CD14-positive monocyte (primary cell): ENCODE results near the gene CXCL16. TPM values are rescaled to one million over a fixed set of nuclear protein-coding genes. Genes with fewer than 3 reads are reported as not detected.
"Not testable (repeated sequence)": the region's sequence is repeated elsewhere in the genome, so short reads cannot be mapped to it uniquely, and the experiment has no call there.

Experiments used
- DNase-seq, 3 donors: peaks; one replicate each; pipeline ENCODE4 v3.0.0-alpha.2; 2011 to 2022
- H2AFZ ChIP-seq: 2 replicates; pipeline ENCODE4 v1.6.0; 2012; ENCODE audit warnings: mild to moderate bottlenecking, low read depth, low read length, inconsistent platforms; ENCODE audit not compliant: insufficient read depth, poor library complexity, severe bottlenecking
- H3K27ac ChIP-seq, 2 donors: 1 replicate in 1 of 2; 2 replicates in 1 of 2; pipeline ENCODE4 v1.5.1; 2012 to 2013; ENCODE audit warnings: low read length in 2 of 2, control low read depth in 1 of 2, inconsistent platforms in 1 of 2, low read depth in 1 of 2, mild to moderate bottlenecking in 1 of 2
- H3K27me3 ChIP-seq, 2 donors: one replicate each; pipeline versions ENCODE4 v1.6.0 to v1.6.1; 2011 to 2013; ENCODE audit warnings: low read length in 2 of 2; ENCODE audit not compliant: control insufficient read depth in 2 of 2, insufficient read depth in 2 of 2
- H3K36me3 ChIP-seq, 2 donors: replicated peaks in 1 of 2; 1 replicate in 1 of 2; 2 replicates in 1 of 2; pipeline versions ENCODE4 v1.5.1 to v1.6.1; 2012 to 2013; ENCODE audit warnings: low read length in 2 of 2, control low read depth in 1 of 2, inconsistent platforms in 1 of 2, mild to moderate bottlenecking in 1 of 2; ENCODE audit not compliant: insufficient read depth in 2 of 2, control insufficient read depth in 1 of 2
- H3K4me1 ChIP-seq, 2 donors: 1 replicate in 1 of 2; 2 replicates in 1 of 2; pipeline versions ENCODE4 v1.5.1 to v1.6.1; 2012 to 2013; ENCODE audit warnings: low read length in 2 of 2, control low read depth in 1 of 2, inconsistent platforms in 1 of 2, mild to moderate bottlenecking in 1 of 2, moderate library complexity in 1 of 2; ENCODE audit not compliant: insufficient read depth in 2 of 2, control insufficient read depth in 1 of 2
- H3K4me2 ChIP-seq: replicated peaks from 2 replicates; pipeline ENCODE3; 2012; ENCODE audit warnings: low read length, moderate library complexity, mild to moderate bottlenecking; ENCODE audit not compliant: poor library complexity, severe bottlenecking; ENCODE audit errors: extremely low read depth
- H3K4me3 ChIP-seq, 3 experiments: fragments of 200-600 bp in 1 of 3; sonication (generic) in 1 of 3; replicated peaks in 1 of 3; 1 replicate in 2 of 3; 2 replicates in 1 of 3; pipeline ENCODE4 v1.5.1; 2011 to 2013; ENCODE audit warnings: low read length in 3 of 3, mild to moderate bottlenecking in 3 of 3, control low read depth in 2 of 3, low read depth in 2 of 3, inconsistent platforms in 1 of 3, moderate library complexity in 1 of 3
- H3K79me2 ChIP-seq: 2 replicates; pipeline ENCODE4 v1.6.0; 2012; ENCODE audit warnings: mild to moderate bottlenecking, control low read depth, inconsistent platforms, low read length, moderate library complexity; ENCODE audit not compliant: insufficient read depth
- H3K9ac ChIP-seq: 2 replicates; pipeline ENCODE4 v1.6.0; 2017; ENCODE audit warnings: low read length, mild to moderate bottlenecking; ENCODE audit not compliant: insufficient read depth, poor library complexity, severe bottlenecking
- H3K9me3 ChIP-seq, 2 donors: replicated peaks in 1 of 2; 1 replicate in 1 of 2; 2 replicates in 1 of 2; pipeline versions ENCODE4 v1.5.1 to v1.6.1; 2012 to 2013; ENCODE audit warnings: low read length in 2 of 2, control low read depth in 1 of 2; ENCODE audit not compliant: control insufficient read depth in 1 of 2, insufficient read depth in 1 of 2
- H4K20me1 ChIP-seq: 2 replicates; pipeline ENCODE4 v1.6.0; 2012; ENCODE audit warnings: mild to moderate bottlenecking, low read length, control low read depth, moderate library complexity; ENCODE audit not compliant: insufficient read depth
- H3K27ac Mint-ChIP-seq, 7 donors: one replicate each; pipeline ENCODE4 v1.8.0; 2020; ENCODE audit warnings: mild to moderate bottlenecking in 7 of 7, mixed read lengths in 7 of 7, moderate library complexity in 6 of 7, inconsistent platforms in 2 of 7
- H3K27me3 Mint-ChIP-seq, 3 donors: one replicate each; pipeline ENCODE4 v1.8.0; 2021 to 2022; ENCODE audit warnings: low read depth in 3 of 3, mild to moderate bottlenecking in 3 of 3, mixed read lengths in 3 of 3, moderate library complexity in 3 of 3, inconsistent platforms in 1 of 3
- H3K36me3 Mint-ChIP-seq, 2 donors: one replicate each; pipeline ENCODE4 v1.8.0; 2020; ENCODE audit warnings: mixed read lengths in 2 of 2, inconsistent platforms in 1 of 2, mild to moderate bottlenecking in 1 of 2
- H3K4me1 Mint-ChIP-seq: one replicate; pipeline ENCODE4 v1.8.0; 2020; ENCODE audit warnings: mild to moderate bottlenecking, mixed read lengths
- H3K4me3 Mint-ChIP-seq, 2 donors: one replicate each; pipeline ENCODE4 v1.8.0; 2020; ENCODE audit warnings: mild to moderate bottlenecking in 2 of 2, mixed read lengths in 2 of 2, moderate library complexity in 1 of 2
- H3K9me3 Mint-ChIP-seq, 7 donors: one replicate each; pipeline ENCODE4 v1.8.0; 2020 to 2022; ENCODE audit warnings: mixed read lengths in 7 of 7, mild to moderate bottlenecking in 6 of 7, moderate library complexity in 6 of 7, inconsistent platforms in 2 of 7
- WGBS: methylation state at CpG from one replicate; pipeline ENCODE4 v1.1.5; 2013; ENCODE audit warnings: missing lambda C conversion rate; ENCODE audit not compliant: insufficient coverage; 5-methylcytosine and 5-hydroxymethylcytosine counted together
- intact Hi-C, 2 donors: fragments of 100-400 bp; cut with micrococcal nuclease; formaldehyde crosslinking; loops; one replicate each; pipeline versions ENCODE4 v1.15.0 to v1.15.1; 2023
- polyA plus RNA-seq, 3 donors: library from polyadenylated mRNA; depleted of rRNA in 1 of 3; unstranded in 2 of 3; stranded (reverse) in 1 of 3; fragments of 300-500 nt in 2 of 3; fragments of >200 nt in 1 of 3; fragmentation: Illumina TruSeq in 2 of 3; gene quantifications; 1 replicate in 2 of 3; 2 replicates in 1 of 3; pipeline ENCODE4 v1.2.3, GENCODE V29; 2012 to 2021
- TF ChIP-seq, protein P1 (sequence below): fragments of 200-600 bp; IDR thresholded peaks from one replicate; pipeline ENCODE4 v1.8.0; 2022; ENCODE audit warnings: antibody characterized with exemption, mild to moderate bottlenecking

The CXCL16 gene
- polyA plus RNA-seq, 3 donors, result 68.1 to 204 (median 103) TPM

DNA sequence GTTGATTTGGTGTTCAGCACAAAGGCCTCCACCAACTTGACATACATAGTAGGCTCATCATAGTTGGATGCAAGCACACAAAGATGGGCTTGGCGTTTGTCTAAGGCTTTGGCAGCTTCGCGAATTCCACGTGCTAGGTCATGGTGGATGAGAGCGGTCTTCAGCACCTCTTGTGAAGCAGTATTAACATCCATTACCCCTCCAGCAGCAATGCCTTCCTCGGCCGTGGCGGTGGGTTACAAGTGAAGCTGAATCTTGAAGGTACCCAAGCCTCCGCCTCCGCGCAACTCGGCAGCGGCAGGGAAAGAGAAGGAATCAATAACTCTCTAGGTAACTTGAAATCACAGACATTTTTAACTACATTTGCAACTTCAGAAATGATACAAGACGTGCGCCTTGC lies 34.7 kb downstream of the CXCL16 start:
- Histone ChIP-seq H3K27ac (no peak overlapping the region), H4K20me1 (no peaks in the 10 kb centered on the region), H3K4me2 (no peak overlapping the region), H3K4me1 (peaks cover 21 to 23% of the 10 kb centered on the region in 2 donors), H3K4me3 (no peak overlapping the region), H3K9me3 (peaks cover 0 to 4% of the 10 kb centered on the region in 2 donors), H3K27me3 (no peaks in the 10 kb centered on the region), H3K79me2 (peaks cover 38% of the 10 kb centered on the region), H3K36me3 (no peaks in the 10 kb centered on the region), H3K9ac (no peak overlapping the region), H2AFZ (no peak overlapping the region)
- Mint-ChIP-seq H3K9me3 (peaks cover 0 to 8% (median 5%) of the 10 kb centered on the region in 7 donors), H3K4me3 (peak overlapping the region; percentile 92 to 94), H3K27ac (peak overlapping the region in 2 of 7 donors; percentile 25 to 60), H3K27me3 (peaks cover 0 to 3% (median 0%) of the 10 kb centered on the region in 3 donors), H3K4me1 (peaks cover 33% of the 10 kb centered on the region), H3K36me3 (peaks cover 0 to 4% of the 10 kb centered on the region in 2 donors)
- DNase-seq, result no peak
- intact Hi-C loops, result no loop called here
- TF ChIP-seq, protein P1, sequence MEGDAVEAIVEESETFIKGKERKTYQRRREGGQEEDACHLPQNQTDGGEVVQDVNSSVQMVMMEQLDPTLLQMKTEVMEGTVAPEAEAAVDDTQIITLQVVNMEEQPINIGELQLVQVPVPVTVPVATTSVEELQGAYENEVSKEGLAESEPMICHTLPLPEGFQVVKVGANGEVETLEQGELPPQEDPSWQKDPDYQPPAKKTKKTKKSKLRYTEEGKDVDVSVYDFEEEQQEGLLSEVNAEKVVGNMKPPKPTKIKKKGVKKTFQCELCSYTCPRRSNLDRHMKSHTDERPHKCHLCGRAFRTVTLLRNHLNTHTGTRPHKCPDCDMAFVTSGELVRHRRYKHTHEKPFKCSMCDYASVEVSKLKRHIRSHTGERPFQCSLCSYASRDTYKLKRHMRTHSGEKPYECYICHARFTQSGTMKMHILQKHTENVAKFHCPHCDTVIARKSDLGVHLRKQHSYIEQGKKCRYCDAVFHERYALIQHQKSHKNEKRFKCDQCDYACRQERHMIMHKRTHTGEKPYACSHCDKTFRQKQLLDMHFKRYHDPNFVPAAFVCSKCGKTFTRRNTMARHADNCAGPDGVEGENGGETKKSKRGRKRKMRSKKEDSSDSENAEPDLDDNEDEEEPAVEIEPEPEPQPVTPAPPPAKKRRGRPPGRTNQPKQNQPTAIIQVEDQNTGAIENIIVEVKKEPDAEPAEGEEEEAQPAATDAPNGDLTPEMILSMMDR, result no peak
- WGBS, result 93% methylated on average over 3 of the region's 15 CpGs

DNA sequence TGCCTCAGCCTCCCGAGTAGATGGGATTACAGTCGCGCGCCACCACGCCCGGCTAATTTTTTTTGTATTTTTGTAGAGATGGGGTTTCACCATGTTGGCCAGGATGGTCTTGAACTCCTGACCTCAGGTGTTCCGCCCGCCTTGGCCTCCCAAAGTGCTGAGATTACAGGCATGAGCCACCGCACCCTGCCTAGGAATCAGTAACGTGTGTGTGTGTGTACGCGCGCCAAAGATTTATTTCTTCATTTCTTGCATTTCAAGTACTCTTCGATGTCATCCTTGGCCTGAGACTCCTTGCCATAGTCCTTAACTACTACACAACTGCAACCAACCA lies 35.2 kb downstream of the CXCL16 start:
- Histone ChIP-seq H2AFZ (peak overlapping the region; percentile 100), H3K27ac (peak overlapping the region in 1 of 2 donors; percentile 84), H3K4me1 (peaks cover 17 to 19% of the 10 kb centered on the region in 2 donors), H3K79me2 (peaks cover 39% of the 10 kb centered on the region), H3K9ac (peak overlapping the region; percentile 83), H3K4me2 (peak overlapping the region; percentile 84), H3K4me3 (peak overlapping the region; percentile 84 to 92 (median 92))
- H3K9me3 Mint-ChIP-seq, intact Hi-C loops, H4K20me1 ChIP-seq, H3K9me3 ChIP-seq, H3K27me3 ChIP-seq, H3K36me3 Mint-ChIP-seq, H3K36me3 ChIP-seq, DNase-seq, H3K27me3 Mint-ChIP-seq: not testable (repeated sequence)
- 74% methylated on average over 6 of the region's 14 CpGs for WGBS
- peaks cover 29% of the 10 kb centered on the region for H3K4me1 Mint-ChIP-seq
- H3K4me3 Mint-ChIP-seq, result peak overlapping the region; percentile 92 to 94
- peak overlapping the region; percentile 25 to 97 (median 83) for H3K27ac Mint-ChIP-seq
